ENCODE data around the gene TMEM129. TPM values are rescaled to one million over a fixed set of nuclear protein-coding genes. Genes with fewer than 3 reads are reported as not detected.

The TMEM129 gene
- total and polyA plus RNA-seq, 10 of the 15 experiments (the other 5 are each of a cell fraction or from before 2014, with no cell fraction given): 0.19 to 24.9 (median 13.2) TPM

DNA sequence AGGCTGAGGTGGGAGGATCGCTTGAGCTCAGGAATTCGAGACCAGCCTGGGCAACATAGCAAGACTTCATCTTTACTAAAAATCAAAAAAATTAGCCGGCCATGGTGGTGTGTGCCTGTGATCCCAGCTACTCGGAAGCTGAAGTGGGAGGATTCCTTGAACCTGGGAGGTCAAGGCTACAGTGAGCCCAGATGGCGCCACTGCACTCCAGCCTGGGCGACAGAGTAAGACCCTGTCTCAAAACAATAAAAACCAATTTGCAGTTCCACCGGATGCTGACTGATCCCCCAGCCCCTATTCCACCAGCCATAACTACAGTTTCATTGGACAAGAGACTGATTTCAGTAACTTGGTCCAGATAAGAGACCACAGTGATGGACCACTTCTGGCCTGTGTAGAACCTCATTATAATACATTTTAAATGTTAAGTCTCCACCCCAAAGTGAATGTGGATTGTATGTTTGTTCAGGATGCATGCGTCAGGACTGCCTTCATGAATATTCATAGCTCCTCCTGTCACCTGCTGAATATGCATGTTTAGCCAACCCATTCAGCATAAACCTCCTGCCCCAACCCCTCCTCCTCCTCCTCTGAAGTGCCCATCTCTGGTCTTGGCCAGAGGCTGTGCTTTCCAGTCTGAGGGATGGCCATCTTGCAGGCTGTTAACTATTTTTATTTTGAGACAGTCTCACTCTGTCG, 6.7 kb downstream of the TMEM129 start:
- SMC1A ChIA-PET (ENCODE audit: uncharacterized antibody, unreplicated experiment): interaction anchor here (0.7 to 1.3 kb wide), 3 partner anchors 8 to 21 kb away, joined by 3 to 4 read pairs (median 3); no protein-coding TSS in a partner anchor
- H3K9me3 ChIP-seq (replicated peaks; ENCODE audit: control insufficient read depth, insufficient read depth, low read length): no peaks in the 10 kb centered on the region
- peaks cover 70% of the 10 kb centered on the region for H3K79me2 ChIP-seq (ENCODE audit: control insufficient read depth, insufficient read depth, low read length)
- peak overlapping the region; percentile 99 for H3K27ac ChIP-seq (ENCODE audit: control insufficient read depth, insufficient read depth)
- CTCF ChIA-PET: interaction anchor here (1.4 to 16.2 kb wide), 2 partner anchors 9 to 21 kb away, joined by 6 to 258 read pairs; no protein-coding TSS in a partner anchor
- POLR2A ChIA-PET: interaction anchor here (0.6 to 3.4 kb wide), 5 partner anchors 8 to 822 kb away, joined by 3 to 34 read pairs (median 4); partner anchors contain the start of genes TACC3 and TMEM129
- RAD21 ChIA-PET (ENCODE audit: unreplicated experiment): interaction anchor here (0.8 to 2.5 kb wide), 4 partner anchors 9 to 21 kb away, joined by 3 to 14 read pairs (median 4); no protein-coding TSS in a partner anchor
- H3K36me3 ChIP-seq (ENCODE audit: control insufficient read depth in 2 of 2, insufficient read depth in 2 of 2, low read length in 1 of 2): peaks cover 4 to 9% of the 10 kb centered on the region in 2 experiments
- in situ Hi-C loops (cut with MboI) (no loop called here), intact Hi-C loops (cut with micrococcal nuclease; ENCODE audit: unreplicated experiment) (loop anchor here (5.0 kb wide), 1 partner anchor 158 kb away; the partner anchor contains the start of gene NSD2)
- peak overlapping the region; percentile 98 for H3K4me2 ChIP-seq (ENCODE audit: control insufficient read depth, insufficient read depth)
- H4K20me1 ChIP-seq (ENCODE audit: control insufficient read depth, insufficient read depth): peaks cover 4% of the 10 kb centered on the region
- TF ChIP-seq, protein P1, sequence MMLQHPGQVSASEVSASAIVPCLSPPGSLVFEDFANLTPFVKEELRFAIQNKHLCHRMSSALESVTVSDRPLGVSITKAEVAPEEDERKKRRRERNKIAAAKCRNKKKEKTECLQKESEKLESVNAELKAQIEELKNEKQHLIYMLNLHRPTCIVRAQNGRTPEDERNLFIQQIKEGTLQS (IDR thresholded peaks at IDR 0.05; ENCODE audit: borderline replicate concordance, extremely low read depth, low read depth, low read length): no peak
- TF ChIP-seq NR2C2 (IDR thresholded peaks at IDR 0.05; ENCODE audit: borderline replicate concordance, control insufficient read depth, insufficient read length, low read depth): no peak
- TF ChIP-seq, protein P2, sequence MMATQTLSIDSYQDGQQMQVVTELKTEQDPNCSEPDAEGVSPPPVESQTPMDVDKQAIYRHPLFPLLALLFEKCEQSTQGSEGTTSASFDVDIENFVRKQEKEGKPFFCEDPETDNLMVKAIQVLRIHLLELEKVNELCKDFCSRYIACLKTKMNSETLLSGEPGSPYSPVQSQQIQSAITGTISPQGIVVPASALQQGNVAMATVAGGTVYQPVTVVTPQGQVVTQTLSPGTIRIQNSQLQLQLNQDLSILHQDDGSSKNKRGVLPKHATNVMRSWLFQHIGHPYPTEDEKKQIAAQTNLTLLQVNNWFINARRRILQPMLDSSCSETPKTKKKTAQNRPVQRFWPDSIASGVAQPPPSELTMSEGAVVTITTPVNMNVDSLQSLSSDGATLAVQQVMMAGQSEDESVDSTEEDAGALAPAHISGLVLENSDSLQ (IDR thresholded peaks at IDR 0.05): peak; percentile 16; the same call in 1 of the 2 replicates
- TF ChIP-seq HCFC1 (IDR thresholded peaks at IDR 0.05; ENCODE audit: low read length): no peak
- TF ChIP-seq PML (IDR thresholded peaks at IDR 0.05; ENCODE audit: low read length): no peak
- TF ChIP-seq POU2F2 (IDR thresholded peaks at IDR 0.05; ENCODE audit: borderline replicate concordance, low read depth, low read length): peak; percentile 100
- DNase-seq (ENCODE audit: low read depth, low spot score) (no peak), FAIRE-seq (no peak), ATAC-seq (peak; percentile 7)
- peaks cover 31% of the 10 kb centered on the region for H3K4me1 ChIP-seq (ENCODE audit: control insufficient read depth, insufficient read depth, low read length)
- H3K27me3 ChIP-seq (replicated peaks in 1 of 2; ENCODE audit: control insufficient read depth in 2 of 2, insufficient read depth in 2 of 2, low read length in 1 of 2): no peaks in the 10 kb centered on the region
- no peak overlapping the region for H2AFZ ChIP-seq (ENCODE audit: control insufficient read depth, low read depth, low read length)
- 15% methylated on average over 9 of the region's 9 CpGs for WGBS (ENCODE audit: insufficient coverage, insufficient replicate concordance, low lambda C conversion rate, missing lambda C conversion rate)
- peak overlapping the region; percentile 97 for H3K9ac ChIP-seq (ENCODE audit: control insufficient read depth, insufficient read depth, low read length)
- BruUV-seq (replicated peaks): no TSS peak
- peak overlapping the region; percentile 98 for H3K4me3 ChIP-seq

All from GM12878 (cell line).